Measurements from ENCODE around the gene ZNF408. TPM values are rescaled to one million over a fixed set of nuclear protein-coding genes. Genes with fewer than 3 reads are reported as not detected.
"Not testable (repeated sequence)": the region's sequence is repeated elsewhere in the genome, so short reads cannot be mapped to it uniquely, and the experiment has no call there.

The ZNF408 gene
- polyA plus RNA-seq, 1 experiment = 6.9 TPM

GRCh38 chr11:46712874-46713576 lies 12.2 kb downstream of the ZNF408 start:
- POLR2A ChIA-PET = no interaction called here
- no peak overlapping the region for H3K4me3 ChIP-seq (ENCODE audit: low read depth, low read length)
- H3K27me3 ChIP-seq (ENCODE audit: control insufficient read depth, insufficient read depth, low read length) = no peaks in the 10 kb centered on the region
- no peak for DNase-seq (ENCODE audit: low read depth)
- CTCF ChIA-PET = interaction anchor here (0.7 kb wide), 1 partner anchor 26 kb away, joined by 3 read pairs; no protein-coding TSS in a partner anchor
- peaks cover 1% of the 10 kb centered on the region; the same call in 1 of the 2 replicates for H3K36me3 ChIP-seq (ENCODE audit: control insufficient read depth, insufficient read depth, low read length)
- TF ChIP-seq, protein P1, sequence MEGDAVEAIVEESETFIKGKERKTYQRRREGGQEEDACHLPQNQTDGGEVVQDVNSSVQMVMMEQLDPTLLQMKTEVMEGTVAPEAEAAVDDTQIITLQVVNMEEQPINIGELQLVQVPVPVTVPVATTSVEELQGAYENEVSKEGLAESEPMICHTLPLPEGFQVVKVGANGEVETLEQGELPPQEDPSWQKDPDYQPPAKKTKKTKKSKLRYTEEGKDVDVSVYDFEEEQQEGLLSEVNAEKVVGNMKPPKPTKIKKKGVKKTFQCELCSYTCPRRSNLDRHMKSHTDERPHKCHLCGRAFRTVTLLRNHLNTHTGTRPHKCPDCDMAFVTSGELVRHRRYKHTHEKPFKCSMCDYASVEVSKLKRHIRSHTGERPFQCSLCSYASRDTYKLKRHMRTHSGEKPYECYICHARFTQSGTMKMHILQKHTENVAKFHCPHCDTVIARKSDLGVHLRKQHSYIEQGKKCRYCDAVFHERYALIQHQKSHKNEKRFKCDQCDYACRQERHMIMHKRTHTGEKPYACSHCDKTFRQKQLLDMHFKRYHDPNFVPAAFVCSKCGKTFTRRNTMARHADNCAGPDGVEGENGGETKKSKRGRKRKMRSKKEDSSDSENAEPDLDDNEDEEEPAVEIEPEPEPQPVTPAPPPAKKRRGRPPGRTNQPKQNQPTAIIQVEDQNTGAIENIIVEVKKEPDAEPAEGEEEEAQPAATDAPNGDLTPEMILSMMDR (IDR thresholded peaks at IDR 0.05; ENCODE audit: insufficient read depth, low read depth, low read length) = no peak

GRCh38 chr11:46717825-46718154 lies 17.0 kb downstream of the ZNF408 start:
- H3K4me3 ChIP-seq (ENCODE audit: low read depth, low read length); H3K27me3 ChIP-seq (ENCODE audit: control insufficient read depth, insufficient read depth, low read length); CTCF ChIA-PET; DNase-seq (ENCODE audit: low read depth); POLR2A ChIA-PET; H3K36me3 ChIP-seq (ENCODE audit: control insufficient read depth, insufficient read depth, low read length): not testable (repeated sequence)

DNA sequence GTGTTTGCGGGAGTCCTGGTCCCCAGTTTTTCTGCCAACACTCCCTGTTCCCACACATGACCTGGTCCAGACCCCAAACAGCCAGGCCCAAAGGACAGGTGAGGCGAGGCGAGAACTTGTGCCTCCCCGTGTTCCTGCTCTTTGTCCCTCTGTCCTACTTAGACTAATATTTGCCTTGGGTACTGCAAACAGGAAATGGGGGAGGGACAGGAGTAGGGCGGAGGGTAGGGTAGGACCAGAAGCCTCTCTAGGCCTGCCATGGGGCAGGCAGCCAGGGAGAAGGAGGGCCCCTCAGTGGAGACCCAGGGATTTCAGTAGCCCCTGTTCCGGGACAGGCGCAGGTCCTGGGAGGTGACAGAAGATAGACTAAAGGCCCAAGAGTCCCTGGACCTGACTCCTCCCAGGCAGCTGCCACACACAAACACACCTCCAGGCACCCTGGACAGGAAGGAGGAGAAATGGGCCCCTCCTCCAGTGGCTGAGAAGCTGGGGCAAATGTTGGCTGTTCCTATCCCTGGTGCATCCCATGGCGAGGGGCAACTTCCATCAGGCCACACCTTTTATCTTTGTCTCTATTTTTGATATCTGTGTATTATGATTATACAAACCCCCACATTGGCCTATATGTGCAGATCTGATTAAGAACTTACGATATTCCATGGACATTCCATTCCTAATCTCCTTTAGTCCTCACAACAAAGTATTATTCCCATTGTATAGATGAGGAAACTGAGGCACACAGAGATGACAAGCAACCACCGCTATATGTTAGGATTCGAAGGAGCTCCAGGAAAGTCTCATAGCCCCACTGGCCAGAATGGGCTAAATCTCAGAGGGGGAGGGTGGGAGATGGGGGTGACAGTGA lies 17.6 kb downstream of the ZNF408 start:
- Histone ChIP-seq H3K36me3 (ENCODE audit: control insufficient read depth, insufficient read depth, low read length) (no peaks in the 10 kb centered on the region), H3K4me3 (ENCODE audit: low read depth, low read length) (no peak overlapping the region), H3K27me3 (ENCODE audit: control insufficient read depth, insufficient read depth, low read length) (no peaks in the 10 kb centered on the region)
- ChIA-PET POLR2A (no interaction called here), CTCF (no interaction called here)
- no peak for DNase-seq (ENCODE audit: low read depth)
- TF ChIP-seq, protein P1 (IDR thresholded peaks at IDR 0.05; ENCODE audit: insufficient read depth, low read depth, low read length) = no peak

DNA sequence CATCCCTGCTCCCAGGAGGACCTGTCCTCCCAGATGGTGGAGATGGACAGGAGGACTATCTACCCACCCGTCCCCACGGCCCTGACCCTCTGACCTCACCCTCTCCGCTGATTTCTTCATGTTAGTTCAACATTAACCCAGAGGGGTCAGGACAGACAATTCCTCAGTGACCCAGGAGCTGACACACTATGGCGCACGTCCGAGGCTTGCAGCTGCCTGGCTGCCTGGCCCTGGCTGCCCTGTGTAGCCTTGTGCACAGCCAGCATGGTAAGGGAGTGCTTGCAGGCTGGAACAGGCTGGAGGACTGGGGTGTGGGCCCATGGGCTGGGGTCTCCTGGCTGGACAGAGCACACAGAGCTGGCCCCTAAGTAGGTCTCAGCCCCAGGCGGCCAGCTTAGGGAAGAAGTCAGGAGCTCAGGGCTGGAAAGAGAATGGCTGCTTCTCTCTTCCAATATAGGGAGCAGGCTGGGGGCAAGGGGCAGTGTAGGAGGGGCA lies 18.3 kb downstream of the ZNF408 start, which contains the start of gene F2:
TSS of gene F2 (plus strand) at position 166 of the 495 bp plus-strand sequence. CDS start at position 189, 23 bp downstream.
- CTCF ChIA-PET = no interaction called here
- TF ChIP-seq, protein P1 (IDR thresholded peaks at IDR 0.05; ENCODE audit: insufficient read depth, low read depth, low read length) = no peak
- DNase-seq (ENCODE audit: low read depth) = no peak
- POLR2A ChIA-PET = no interaction called here
- no peaks in the 10 kb centered on the region for H3K36me3 ChIP-seq (ENCODE audit: control insufficient read depth, insufficient read depth, low read length)
- H3K4me3 ChIP-seq (ENCODE audit: low read depth, low read length) = no peak within 1 kb of the TSS
- H3K27me3 ChIP-seq (ENCODE audit: control insufficient read depth, insufficient read depth, low read length) = no peaks in the 10 kb centered on the region

- Histone ChIP-seq H3K4me3 (ENCODE audit: low read depth, low read length) (no peak overlapping the region), H3K27me3 (ENCODE audit: control insufficient read depth, insufficient read depth, low read length) (no peaks in the 10 kb centered on the region), H3K36me3 (ENCODE audit: control insufficient read depth, insufficient read depth, low read length) (no peaks in the 10 kb centered on the region)
- no peak for DNase-seq (ENCODE audit: low read depth)
- TF ChIP-seq, protein P1 (IDR thresholded peaks at IDR 0.05; ENCODE audit: insufficient read depth, low read depth, low read length) = no peak
- POLR2A ChIA-PET = no interaction called here
- CTCF ChIA-PET = no interaction called here
Measured at GRCh38 chr11:46719543-46720218, 18.9 kb downstream of the ZNF408 start.

Data from BJ (cell line).